SK-N-MC (cell line): ENCODE measurements around the gene POLD4.

Experiments
- EZH2 ChIP-seq: fragments of 200-600 bp; sonication (generic); IDR thresholded peaks from one replicate; pipeline ENCODE4 v1.6.1; 2017; ENCODE audit warnings: antibody characterized with exemption
- POLR2AphosphoS5 ChIP-seq: IDR thresholded peaks from 2 replicates; pipeline ENCODE4 v1.6.1; 2012; ENCODE audit warnings: mild to moderate bottlenecking, low read depth, low read length, borderline replicate concordance

- TF ChIP-seq EZH2 (no peak), POLR2AphosphoS5 (no peak)
Measured at GRCh38 chr11:67349928-67350465, 3.3 kb downstream of the POLD4 start.
